Peyer's patch (tissue), 4 donors: ENCODE results near the gene SLC4A1. TPM values are rescaled to one million over a fixed set of nuclear protein-coding genes. Genes with fewer than 3 reads are reported as not detected.

Source experiments
- DNase-seq, 3 donors: peaks; one replicate each; pipeline ENCODE4 v3.0.0-alpha.2; 2017 to 2019
- H3K27ac ChIP-seq, 4 donors: fragments of 200-600 bp; sonication (generic); one replicate each; pipeline ENCODE4 v1.5.1; 2016 to 2019
- H3K27me3 ChIP-seq, 2 donors: fragments of 200-600 bp; sonication (generic); one replicate each; pipeline ENCODE4 v1.5.1; 2019
- H3K36me3 ChIP-seq, 3 donors: fragments of 200-600 bp; sonication (generic); one replicate each; pipeline ENCODE4 v1.5.1; 2016 to 2019
- H3K4me1 ChIP-seq, 4 donors: fragments of 200-600 bp; sonication (generic); one replicate each; pipeline ENCODE4 v1.5.1; 2016 to 2019
- H3K4me3 ChIP-seq, 4 donors: fragments of 200-600 bp; sonication (generic); 1 replicate in 3 of 4; 2 replicates in 1 of 4; pipeline ENCODE4 v1.5.1; 2016 to 2019; ENCODE audit warnings: mild to moderate bottlenecking in 1 of 4
- H3K9me3 ChIP-seq, 4 donors: fragments of 200-600 bp; sonication (generic); one replicate each; pipeline ENCODE4 v1.5.1; 2016 to 2019; ENCODE audit warnings: mild to moderate bottlenecking in 1 of 4
- CTCF ChIP-seq, 6 experiments: fragments of 450-650 bp in 4 of 6; fragments of 200-600 bp in 2 of 6; sonication (generic) in 1 of 6; IDR thresholded peaks; one replicate each; pipeline ENCODE4 v1.5.1; 2017 to 2019; ENCODE audit warnings: antibody characterized with exemption in 6 of 6, mild to moderate bottlenecking in 3 of 6, moderate library complexity in 1 of 6
- POLR2A ChIP-seq, 2 donors: fragments of 450-650 bp; IDR thresholded peaks; one replicate each; pipeline ENCODE4 v1.5.1; 2017; ENCODE audit warnings: antibody characterized with exemption in 2 of 2, mild to moderate bottlenecking in 2 of 2, moderate library complexity in 2 of 2
- total RNA-seq, 4 donors: library from RNA; depleted of rRNA; stranded (reverse); fragments of >200 nt; gene quantifications; one replicate each; pipeline ENCODE4 v1.1.0, GENCODE V29; 2016

The SLC4A1 gene
- total RNA-seq, 4 donors from 2014 or later, result not detected

- Histone ChIP-seq H3K9me3 (no peaks in the 10 kb centered on the region), H3K27me3 (no peaks in the 10 kb centered on the region), H3K36me3 (no peaks in the 10 kb centered on the region), H3K4me1 (no peaks in the 10 kb centered on the region), H3K27ac (no peak overlapping the region), H3K4me3 (no peak overlapping the region)
- TF ChIP-seq CTCF (IDR thresholded peaks at IDR 0.05) (no peak), POLR2A (IDR thresholded peaks at IDR 0.05) (no peak)
- DNase-seq, result no peak
Observed at GRCh38 chr17:44268709-44269534, 987 bp upstream of the SLC4A1 start.

GRCh38 chr17:44267165-44267455, 825 bp downstream of the SLC4A1 start:
- Histone ChIP-seq H3K4me3 (no peak overlapping the region), H3K9me3 (no peaks in the 10 kb centered on the region), H3K4me1 (no peaks in the 10 kb centered on the region), H3K36me3 (no peaks in the 10 kb centered on the region), H3K27ac (no peak overlapping the region), H3K27me3 (no peaks in the 10 kb centered on the region)
- DNase-seq, result no peak
- TF ChIP-seq CTCF (IDR thresholded peaks at IDR 0.05) (no peak), POLR2A (IDR thresholded peaks at IDR 0.05) (no peak)

- no peaks in the 10 kb centered on the region for H3K27me3 ChIP-seq
- no peak for DNase-seq
- no peak overlapping the region for H3K4me3 ChIP-seq
- H3K27ac ChIP-seq, result no peak overlapping the region
- H3K36me3 ChIP-seq, result no peaks in the 10 kb centered on the region
- no peaks in the 10 kb centered on the region for H3K4me1 ChIP-seq
- H3K9me3 ChIP-seq, result no peaks in the 10 kb centered on the region
- TF ChIP-seq CTCF (IDR thresholded peaks at IDR 0.05) (no peak), POLR2A (IDR thresholded peaks at IDR 0.05) (no peak)
Observed at GRCh38 chr17:44266402-44267164, 1.4 kb downstream of the SLC4A1 start.

GRCh38 chr17:44263345-44263902, 4.5 kb downstream of the SLC4A1 start:
- H3K36me3 ChIP-seq, result no peaks in the 10 kb centered on the region
- H3K27ac ChIP-seq, result no peak overlapping the region
- no peak for TF ChIP-seq CTCF (IDR thresholded peaks at IDR 0.05)
- TF ChIP-seq POLR2A (IDR thresholded peaks at IDR 0.05), result no peak
- no peaks in the 10 kb centered on the region for H3K27me3 ChIP-seq
- no peaks in the 10 kb centered on the region for H3K4me1 ChIP-seq
- no peak overlapping the region for H3K4me3 ChIP-seq
- H3K9me3 ChIP-seq, result no peaks in the 10 kb centered on the region
- DNase-seq, result no peak

- Histone ChIP-seq H3K9me3 (no peaks in the 10 kb centered on the region), H3K36me3 (no peaks in the 10 kb centered on the region), H3K27ac (no peak overlapping the region), H3K27me3 (no peaks in the 10 kb centered on the region), H3K4me3 (no peak overlapping the region), H3K4me1 (no peaks in the 10 kb centered on the region)
- DNase-seq, result no peak
- TF ChIP-seq POLR2A (IDR thresholded peaks at IDR 0.05) (no peak), CTCF (IDR thresholded peaks at IDR 0.05) (no peak)
Observed at GRCh38 chr17:44262654-44263225, 5.2 kb downstream of the SLC4A1 start.
